Natural killer cell (primary cell): ENCODE results near the gene CACNA1C. TPM values are rescaled to one million over a fixed set of nuclear protein-coding genes. Genes with fewer than 3 reads are reported as not detected.

Source experiments
- ATAC-seq, 3 donors: fragments of 150-1000 bp in 2 of 3; fragments of 200-7000 bp in 1 of 3; cut with Tn5 transposase; 1 replicate in 1 of 3; 2 replicates in 2 of 3; pipeline ENCODE4 v1.10.0; 2021; ENCODE audit warnings: mild to moderate bottlenecking in 2 of 3, moderate library complexity in 2 of 3
- DNase-seq, 2 donors: peaks; one replicate each; pipeline versions ENCODE4 v3.0.0 to v3.0.0-alpha.2; 2013 to 2021; ENCODE audit warnings: mixed read lengths in 1 of 2
- H3K27ac ChIP-seq: one replicate; pipeline ENCODE4 v1.5.1; 2013; ENCODE audit warnings: mild to moderate bottlenecking, low read length
- H3K27me3 ChIP-seq: one replicate; pipeline ENCODE4 v1.6.1; 2013; ENCODE audit warnings: low read length; ENCODE audit not compliant: control insufficient read depth, insufficient read depth
- H3K36me3 ChIP-seq: one replicate; pipeline ENCODE4 v1.6.1; 2013; ENCODE audit warnings: low read length; ENCODE audit not compliant: control insufficient read depth, insufficient read depth
- H3K4me1 ChIP-seq: one replicate; pipeline ENCODE4 v1.6.1; 2013; ENCODE audit warnings: low read length; ENCODE audit not compliant: control insufficient read depth, insufficient read depth
- H3K4me3 ChIP-seq: one replicate; pipeline ENCODE4 v1.5.1; 2013; ENCODE audit warnings: low read length
- H3K9me3 ChIP-seq: one replicate; pipeline ENCODE4 v1.6.1; 2013; ENCODE audit warnings: low read length; ENCODE audit not compliant: control insufficient read depth, insufficient read depth
- H3K27ac Mint-ChIP-seq, 2 donors: one replicate each; pipeline ENCODE4 v1.8.0; 2022; ENCODE audit warnings: mild to moderate bottlenecking in 2 of 2, mixed read lengths in 2 of 2, moderate library complexity in 1 of 2
- H3K27me3 Mint-ChIP-seq, 2 donors: one replicate each; pipeline ENCODE4 v1.8.0; 2022; ENCODE audit warnings: low read depth in 2 of 2, mixed read lengths in 2 of 2
- H3K36me3 Mint-ChIP-seq: one replicate; pipeline ENCODE4 v1.8.0; 2022; ENCODE audit warnings: mixed read lengths
- H3K4me1 Mint-ChIP-seq, 2 donors: one replicate each; pipeline ENCODE4 v1.8.0; 2022; ENCODE audit warnings: mixed read lengths in 2 of 2
- H3K4me3 Mint-ChIP-seq: one replicate; pipeline ENCODE4 v1.8.0; 2022; ENCODE audit warnings: mild to moderate bottlenecking, moderate library complexity, mixed read lengths
- H3K9me3 Mint-ChIP-seq, 2 donors: one replicate each; pipeline ENCODE4 v1.8.0; 2022; ENCODE audit warnings: mixed read lengths in 2 of 2
- CTCF ChIP-seq: fragments of 200-600 bp; IDR thresholded peaks from one replicate; pipeline ENCODE4 v1.8.0; 2022; ENCODE audit warnings: antibody characterized with exemption
- WGBS: methylation state at CpG from one replicate; pipeline ENCODE4 v1.1.7; 2013; ENCODE audit warnings: missing lambda C conversion rate; ENCODE audit not compliant: insufficient coverage; 5-methylcytosine and 5-hydroxymethylcytosine counted together
- intact Hi-C: fragments of 100-400 bp; cut with micrococcal nuclease; formaldehyde crosslinking; loops from one replicate; pipeline ENCODE4 v1.14.2; 2022
- total RNA-seq, 4 donors: library from RNA; stranded (reverse); fragments of 120-200 nt in 1 of 4; gene quantifications; one replicate each; pipeline versions ENCODE4 v1.2.3 to v1.2.4, GENCODE V29; 2013 to 2022

Gene CACNA1C
- total RNA-seq, 3 donors from 2014 or later (not counting 1 experiment from before 2014, with no cell fraction given), result 0.07 to 0.35 (median 0.08) TPM

- ATAC-seq (no peak), DNase-seq (no peak)
- H3K36me3 Mint-ChIP-seq, result no peaks in the 10 kb centered on the region
- H3K27me3 Mint-ChIP-seq, result peaks cover 18 to 48% of the 10 kb centered on the region in 2 donors
- intact Hi-C loops, result loop anchor here (1.0 kb wide), 1 partner anchor 9 kb away; no protein-coding TSS in a partner anchor
- peaks cover 15 to 16% of the 10 kb centered on the region in 2 donors for H3K4me1 Mint-ChIP-seq
- no peak overlapping the region for H3K4me3 Mint-ChIP-seq
- Histone ChIP-seq H3K36me3 (no peaks in the 10 kb centered on the region), H3K4me3 (no peak overlapping the region), H3K4me1 (peaks cover 11% of the 10 kb centered on the region), H3K27me3 (no peaks in the 10 kb centered on the region), H3K27ac (no peak overlapping the region), H3K9me3 (no peaks in the 10 kb centered on the region)
- no peak overlapping the region for H3K27ac Mint-ChIP-seq
- no peak for TF ChIP-seq CTCF
- WGBS, result 90% methylated on average over 7 of the region's 7 CpGs
- no peaks in the 10 kb centered on the region for H3K9me3 Mint-ChIP-seq
Observed at GRCh38 chr12:2356601-2357125, 303.9 kb downstream of the CACNA1C start.

GRCh38 chr12:2358986-2359658 is 306.3 kb downstream of the CACNA1C start:
- Mint-ChIP-seq H3K27ac (no peak overlapping the region), H3K9me3 (no peaks in the 10 kb centered on the region), H3K4me3 (no peak overlapping the region), H3K4me1 (peaks cover 15 to 16% of the 10 kb centered on the region in 2 donors), H3K27me3 (peaks cover 10 to 31% of the 10 kb centered on the region in 2 donors), H3K36me3 (no peaks in the 10 kb centered on the region)
- WGBS, result 38% methylated on average over 8 of the region's 8 CpGs
- no peaks in the 10 kb centered on the region for H3K36me3 ChIP-seq
- DNase-seq, result no peak
- H3K27ac ChIP-seq, result no peak overlapping the region
- no peak overlapping the region for H3K4me3 ChIP-seq
- peaks cover 11% of the 10 kb centered on the region for H3K4me1 ChIP-seq
- intact Hi-C loops, result no loop called here
- no peak for ATAC-seq
- no peaks in the 10 kb centered on the region for H3K27me3 ChIP-seq
- no peaks in the 10 kb centered on the region for H3K9me3 ChIP-seq
- no peak for TF ChIP-seq CTCF

GRCh38 chr12:2359725-2360629 is 307.2 kb downstream of the CACNA1C start:
- 70% methylated on average over 13 of the region's 15 CpGs for WGBS
- intact Hi-C loops, result no loop called here
- H3K4me3 Mint-ChIP-seq, result no peak overlapping the region
- no peak for TF ChIP-seq CTCF
- ATAC-seq (no peak), DNase-seq (no peak)
- peaks cover 11% of the 10 kb centered on the region for H3K4me1 ChIP-seq
- H3K27me3 Mint-ChIP-seq, result peaks cover 10 to 27% of the 10 kb centered on the region in 2 donors
- H3K9me3 Mint-ChIP-seq, result no peaks in the 10 kb centered on the region
- H3K27ac ChIP-seq, result no peak overlapping the region
- H3K27me3 ChIP-seq, result no peaks in the 10 kb centered on the region
- no peaks in the 10 kb centered on the region for H3K36me3 ChIP-seq
- peaks cover 15 to 16% of the 10 kb centered on the region in 2 donors for H3K4me1 Mint-ChIP-seq
- no peaks in the 10 kb centered on the region for H3K9me3 ChIP-seq
- H3K4me3 ChIP-seq, result no peak overlapping the region
- H3K36me3 Mint-ChIP-seq, result no peaks in the 10 kb centered on the region
- H3K27ac Mint-ChIP-seq, result no peak overlapping the region
